Measurements from ENCODE around the gene TCF25. TPM values are rescaled to one million over a fixed set of nuclear protein-coding genes. Genes with fewer than 3 reads are reported as not detected.

The TCF25 gene
- total RNA-seq, 1 donor from 2014 or later, result 194 TPM

DNA sequence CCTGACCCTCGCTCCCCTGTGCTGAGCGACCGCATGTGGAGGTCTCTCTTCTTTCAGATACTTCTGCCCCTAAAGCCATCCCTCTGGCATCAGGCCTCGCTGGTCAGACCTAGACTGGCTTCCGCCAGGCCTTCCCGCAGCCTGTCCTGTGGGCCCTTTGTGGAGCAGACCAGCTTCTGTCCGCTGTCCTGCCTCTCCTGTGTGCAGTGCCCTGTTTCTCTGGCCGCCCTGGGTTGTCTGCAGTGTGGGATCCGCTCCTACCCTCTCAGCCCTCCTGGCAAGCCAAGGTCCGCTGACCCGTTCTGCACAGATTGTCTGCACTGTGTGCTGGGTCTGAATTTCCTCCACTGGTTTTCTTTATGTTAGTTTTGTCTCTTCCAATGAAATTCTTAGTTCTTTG, 23.8 kb downstream of the TCF25 start:
- intact Hi-C loops (cut with micrococcal nuclease), result no loop called here
- no peaks in the 10 kb centered on the region for H3K27me3 Mint-ChIP-seq
- H3K4me1 Mint-ChIP-seq, result no peaks in the 10 kb centered on the region
- DNase-seq, result no peak
- H3K36me3 Mint-ChIP-seq (ENCODE audit: low read depth), result peaks cover 43% of the 10 kb centered on the region
- no peak overlapping the region for H3K27ac Mint-ChIP-seq
- no peaks in the 10 kb centered on the region for H3K9me3 Mint-ChIP-seq
- no peak overlapping the region for H3K4me3 Mint-ChIP-seq

DNA sequence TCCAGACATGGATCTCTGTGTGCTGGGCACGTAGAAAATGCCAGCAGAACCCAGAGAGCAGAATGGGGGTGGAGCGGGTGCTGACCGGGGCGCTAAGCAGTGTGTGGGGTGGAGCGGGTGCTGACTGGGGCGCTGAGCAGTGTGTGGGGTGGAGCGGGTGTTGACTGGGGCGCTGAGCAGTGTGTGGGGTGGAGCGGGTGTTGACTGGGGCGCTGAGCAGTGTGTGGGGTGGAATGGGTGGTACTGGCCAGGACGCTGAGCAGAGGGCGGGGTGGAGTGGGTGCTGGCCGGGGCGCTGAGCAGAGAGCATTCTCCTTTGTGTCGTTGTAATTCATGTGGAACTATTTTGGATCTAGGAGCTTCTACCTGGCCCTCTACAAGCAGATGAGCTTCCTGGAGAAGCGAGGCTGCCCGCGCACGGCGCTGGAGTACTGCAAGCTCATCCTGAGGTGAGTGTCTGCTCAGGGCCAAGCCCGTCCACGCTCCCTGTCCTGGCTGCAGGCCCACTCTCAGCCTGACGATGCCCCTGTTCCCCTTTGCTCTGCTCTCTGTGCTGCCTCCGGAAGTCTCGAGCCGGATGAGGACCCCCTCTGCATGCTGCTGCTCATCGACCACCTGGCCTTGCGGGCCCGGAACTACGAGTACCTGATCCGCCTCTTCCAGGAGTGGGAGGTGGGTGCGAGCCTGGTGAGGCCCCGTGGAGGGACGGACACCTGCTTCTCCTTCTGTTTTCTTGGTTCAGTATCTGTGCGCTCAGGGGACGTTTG, 25.0 kb downstream of the TCF25 start:
- intact Hi-C loops (cut with micrococcal nuclease), result no loop called here
- no peaks in the 10 kb centered on the region for H3K27me3 Mint-ChIP-seq
- no peak overlapping the region for H3K27ac Mint-ChIP-seq
- no peak overlapping the region for H3K4me3 Mint-ChIP-seq
- no peak for DNase-seq
- no peaks in the 10 kb centered on the region for H3K9me3 Mint-ChIP-seq
- peaks cover 40% of the 10 kb centered on the region for H3K36me3 Mint-ChIP-seq (ENCODE audit: low read depth)
- no peaks in the 10 kb centered on the region for H3K4me1 Mint-ChIP-seq

DNA sequence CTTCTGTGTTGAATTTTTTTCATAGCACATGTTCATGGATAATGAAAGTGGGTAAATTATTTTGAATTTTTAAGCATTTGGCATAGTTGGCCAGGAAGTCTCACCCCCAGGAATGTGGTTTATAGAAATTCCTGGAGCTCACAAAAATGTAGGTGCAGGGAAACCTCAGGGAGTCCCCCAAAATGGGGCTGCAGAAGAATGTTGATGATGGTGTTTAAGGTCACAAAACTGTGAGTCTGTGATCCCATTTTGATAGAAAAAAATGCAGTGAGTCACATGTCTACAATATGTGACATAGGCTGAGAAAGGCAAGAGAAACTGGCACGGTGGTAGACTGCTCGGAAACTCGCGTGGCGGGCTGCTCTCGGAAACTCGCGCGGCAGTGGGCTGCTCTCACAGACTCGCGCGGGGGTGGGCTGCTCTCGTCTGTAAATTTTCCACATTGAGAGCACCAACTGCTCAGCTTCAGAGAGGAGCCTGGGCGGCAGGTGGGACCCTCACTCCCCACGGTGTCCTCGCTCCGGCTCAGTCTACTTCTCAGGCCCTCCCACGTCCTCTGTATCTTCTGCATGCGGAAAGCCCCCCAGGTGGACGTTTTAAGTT, 26.6 kb downstream of the TCF25 start:
- intact Hi-C loops (cut with micrococcal nuclease), result no loop called here
- no peak overlapping the region for H3K4me3 Mint-ChIP-seq
- no peaks in the 10 kb centered on the region for H3K4me1 Mint-ChIP-seq
- H3K27ac Mint-ChIP-seq, result no peak overlapping the region
- no peaks in the 10 kb centered on the region for H3K27me3 Mint-ChIP-seq
- H3K36me3 Mint-ChIP-seq (ENCODE audit: low read depth), result peaks cover 39% of the 10 kb centered on the region
- no peaks in the 10 kb centered on the region for H3K9me3 Mint-ChIP-seq
- DNase-seq, result no peak

DNA sequence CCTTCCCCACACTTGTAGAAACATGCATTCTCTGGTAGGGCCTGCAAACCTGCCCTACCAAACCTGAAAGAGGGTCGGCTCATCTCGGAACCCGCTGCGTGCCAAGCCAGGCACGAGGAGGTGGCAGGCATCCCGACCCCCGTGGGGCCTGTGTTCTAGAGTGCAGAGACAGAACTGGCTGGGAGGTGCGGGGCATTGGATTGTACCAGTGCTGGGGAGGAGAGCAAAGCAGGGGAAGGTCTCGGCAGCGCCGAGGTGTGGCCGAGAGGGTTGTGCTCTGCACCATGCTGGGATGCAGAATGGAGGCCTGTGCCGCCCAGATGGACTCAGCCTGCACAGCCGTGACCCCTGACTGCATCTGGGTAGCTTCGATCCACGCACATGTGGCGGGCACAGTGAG, 27.5 kb downstream of the TCF25 start:
- Mint-ChIP-seq H3K9me3 (no peaks in the 10 kb centered on the region), H3K36me3 (ENCODE audit: low read depth) (peaks cover 40% of the 10 kb centered on the region)

DNA sequence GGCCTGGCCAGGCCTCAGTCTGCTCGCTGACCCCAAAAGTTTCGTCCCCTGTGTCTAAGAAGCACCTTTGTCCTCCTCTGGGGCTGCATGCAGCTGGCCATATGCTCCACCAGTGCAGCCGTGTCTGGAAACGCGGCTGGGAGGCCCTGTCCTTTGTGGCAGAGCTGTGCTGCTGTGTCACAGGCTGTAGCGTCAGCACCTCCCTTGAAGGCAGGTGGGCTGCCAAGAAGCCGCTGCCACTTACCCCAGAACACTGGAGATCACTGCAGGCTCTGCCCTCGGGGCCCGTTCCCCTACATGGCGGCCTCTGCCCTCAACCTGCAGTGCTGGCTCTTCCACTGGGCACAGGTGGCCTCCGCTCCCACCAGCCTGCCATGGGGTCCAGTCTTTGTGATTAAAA, 29.6 kb downstream of the TCF25 start:
- H3K9me3 Mint-ChIP-seq, result no peaks in the 10 kb centered on the region
- H3K27me3 Mint-ChIP-seq, result no peaks in the 10 kb centered on the region
- H3K36me3 Mint-ChIP-seq (ENCODE audit: low read depth), result peaks cover 45% of the 10 kb centered on the region
- intact Hi-C loops (cut with micrococcal nuclease), result no loop called here
- no peaks in the 10 kb centered on the region for H3K4me1 Mint-ChIP-seq
- H3K27ac Mint-ChIP-seq, result no peak overlapping the region
- no peak for DNase-seq
- no peak overlapping the region for H3K4me3 Mint-ChIP-seq

More for the DNA sequence above, 27.5 kb downstream of the TCF25 start:
- Mint-ChIP-seq H3K27me3 (no peaks in the 10 kb centered on the region), H3K27ac (no peak overlapping the region), H3K4me1 (no peaks in the 10 kb centered on the region), H3K4me3 (no peak overlapping the region)
- DNase-seq, result no peak
- intact Hi-C loops (cut with micrococcal nuclease), result no loop called here

DNA sequence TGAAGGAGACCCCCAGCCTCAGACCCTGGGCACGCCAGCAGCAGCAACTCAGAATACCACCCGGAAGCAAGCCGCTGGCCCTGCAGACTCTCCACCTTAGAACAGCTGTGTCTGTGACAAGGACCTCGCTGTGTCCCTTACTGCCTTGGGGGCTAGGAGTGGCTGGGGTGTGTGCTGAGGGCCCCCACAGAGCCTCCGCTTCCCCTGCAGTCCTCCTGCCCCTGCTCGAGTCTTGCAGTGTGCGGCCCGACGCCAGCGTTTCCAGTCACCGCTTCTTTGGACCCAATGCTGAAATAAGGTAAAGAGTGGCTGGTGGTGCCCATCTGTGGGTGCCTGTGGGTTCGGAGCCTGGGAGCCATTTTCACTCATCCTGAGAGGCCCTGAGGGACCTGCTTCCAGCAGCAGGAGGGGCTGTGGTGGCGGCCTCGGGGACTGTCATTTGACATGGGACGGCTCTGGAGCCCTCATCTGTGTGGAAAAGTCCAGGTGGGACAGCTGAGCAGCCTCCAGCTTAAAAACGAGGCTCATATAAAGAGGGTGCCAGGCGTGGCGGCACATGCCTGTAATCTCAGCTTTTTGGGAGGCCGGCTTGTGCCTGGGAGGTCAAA, 30.6 kb downstream of the TCF25 start:
- Mint-ChIP-seq H3K4me3 (no peak overlapping the region), H3K4me1 (no peaks in the 10 kb centered on the region), H3K9me3 (no peaks in the 10 kb centered on the region), H3K27ac (no peak overlapping the region), H3K36me3 (ENCODE audit: low read depth) (peaks cover 42% of the 10 kb centered on the region), H3K27me3 (no peaks in the 10 kb centered on the region)
- DNase-seq, result no peak
- intact Hi-C loops (cut with micrococcal nuclease), result no loop called here

DNA sequence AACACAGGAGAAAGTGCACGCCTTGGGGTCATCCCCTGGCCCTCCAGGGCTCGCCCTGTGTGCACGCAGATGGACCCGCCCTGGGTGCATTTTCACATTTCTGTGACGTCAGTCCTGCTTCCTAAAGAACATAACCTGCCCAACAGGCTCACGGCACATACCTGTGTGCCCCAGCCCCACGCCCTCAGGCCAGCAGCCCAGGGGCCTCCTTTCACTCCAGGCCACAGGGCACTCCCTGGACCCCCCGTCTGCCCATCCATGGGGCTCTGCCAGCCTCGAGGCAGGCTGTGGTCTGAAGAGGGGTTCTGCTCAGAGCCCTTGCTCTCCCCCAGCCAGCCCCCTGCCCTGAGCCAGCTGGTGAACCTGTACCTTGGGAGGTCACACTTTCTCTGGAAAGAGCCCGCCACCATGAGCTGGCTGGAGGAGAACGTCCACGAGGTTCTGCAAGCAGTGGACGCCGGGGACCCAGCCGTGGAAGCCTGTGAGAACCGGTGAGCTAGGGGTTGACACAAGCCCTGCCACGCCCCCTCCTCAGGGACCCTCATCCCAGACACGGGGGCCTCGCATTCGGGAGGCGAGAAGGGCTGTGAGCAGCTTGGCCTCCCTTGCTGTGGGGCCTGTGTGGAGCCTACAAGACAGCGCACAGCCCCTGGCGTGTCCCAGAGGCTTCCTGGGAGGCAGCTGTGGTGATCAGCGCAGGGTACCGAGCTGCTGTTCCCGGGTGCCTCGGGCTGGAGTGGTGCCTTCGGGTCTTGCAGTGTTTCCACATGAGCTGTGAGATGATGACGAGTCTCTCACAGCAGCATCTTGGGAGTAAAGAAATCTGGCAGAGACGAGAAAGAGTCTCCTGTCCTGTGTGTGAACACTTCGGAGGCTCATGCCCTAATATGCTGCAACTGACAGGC, 31.5 kb downstream of the TCF25 start:
- H3K4me1 Mint-ChIP-seq, result no peaks in the 10 kb centered on the region
- no peaks in the 10 kb centered on the region for H3K9me3 Mint-ChIP-seq
- intact Hi-C loops (cut with micrococcal nuclease), result no loop called here
- DNase-seq, result no peak
- peaks cover 41% of the 10 kb centered on the region for H3K36me3 Mint-ChIP-seq (ENCODE audit: low read depth)
- no peak overlapping the region for H3K27ac Mint-ChIP-seq
- no peak overlapping the region for H3K4me3 Mint-ChIP-seq
- H3K27me3 Mint-ChIP-seq, result no peaks in the 10 kb centered on the region

DNA sequence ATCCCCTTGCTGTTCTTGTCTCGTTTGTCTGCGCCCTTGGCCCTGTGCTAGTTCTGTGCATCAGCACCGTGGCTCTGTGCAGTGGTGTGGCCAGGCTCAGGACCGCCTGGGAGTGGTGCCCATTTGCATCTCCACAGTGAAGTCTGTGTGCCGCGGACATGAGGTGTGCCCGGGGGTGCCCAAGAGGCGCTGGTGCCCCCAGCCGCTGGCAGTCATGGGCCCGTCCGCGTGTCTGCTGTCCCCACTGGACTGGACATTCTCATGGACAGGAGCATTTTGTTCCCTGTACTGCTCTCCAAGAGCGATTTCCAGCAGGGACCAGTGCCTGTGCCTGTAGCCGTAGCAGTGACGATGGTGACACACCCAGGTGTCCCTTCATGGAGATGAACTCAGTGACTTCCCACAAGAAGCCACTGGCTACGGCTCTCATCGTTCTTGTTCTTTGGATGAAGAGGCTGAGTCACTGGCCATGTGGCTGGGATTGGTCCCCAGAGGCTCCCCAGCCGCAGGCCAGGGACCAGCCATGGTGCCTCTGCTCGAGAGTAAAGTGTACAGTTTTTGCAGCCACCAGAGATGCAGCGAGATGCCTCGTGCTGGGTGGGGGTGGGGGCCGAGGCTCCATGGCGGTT, 32.2 kb downstream of the TCF25 start:
- no peaks in the 10 kb centered on the region for H3K4me1 Mint-ChIP-seq
- peaks cover 39% of the 10 kb centered on the region for H3K36me3 Mint-ChIP-seq (ENCODE audit: low read depth)
- H3K27ac Mint-ChIP-seq, result no peak overlapping the region
- intact Hi-C loops (cut with micrococcal nuclease), result no loop called here
- H3K9me3 Mint-ChIP-seq, result no peaks in the 10 kb centered on the region
- DNase-seq, result no peak
- H3K4me3 Mint-ChIP-seq, result no peak overlapping the region
- no peaks in the 10 kb centered on the region for H3K27me3 Mint-ChIP-seq

DNA sequence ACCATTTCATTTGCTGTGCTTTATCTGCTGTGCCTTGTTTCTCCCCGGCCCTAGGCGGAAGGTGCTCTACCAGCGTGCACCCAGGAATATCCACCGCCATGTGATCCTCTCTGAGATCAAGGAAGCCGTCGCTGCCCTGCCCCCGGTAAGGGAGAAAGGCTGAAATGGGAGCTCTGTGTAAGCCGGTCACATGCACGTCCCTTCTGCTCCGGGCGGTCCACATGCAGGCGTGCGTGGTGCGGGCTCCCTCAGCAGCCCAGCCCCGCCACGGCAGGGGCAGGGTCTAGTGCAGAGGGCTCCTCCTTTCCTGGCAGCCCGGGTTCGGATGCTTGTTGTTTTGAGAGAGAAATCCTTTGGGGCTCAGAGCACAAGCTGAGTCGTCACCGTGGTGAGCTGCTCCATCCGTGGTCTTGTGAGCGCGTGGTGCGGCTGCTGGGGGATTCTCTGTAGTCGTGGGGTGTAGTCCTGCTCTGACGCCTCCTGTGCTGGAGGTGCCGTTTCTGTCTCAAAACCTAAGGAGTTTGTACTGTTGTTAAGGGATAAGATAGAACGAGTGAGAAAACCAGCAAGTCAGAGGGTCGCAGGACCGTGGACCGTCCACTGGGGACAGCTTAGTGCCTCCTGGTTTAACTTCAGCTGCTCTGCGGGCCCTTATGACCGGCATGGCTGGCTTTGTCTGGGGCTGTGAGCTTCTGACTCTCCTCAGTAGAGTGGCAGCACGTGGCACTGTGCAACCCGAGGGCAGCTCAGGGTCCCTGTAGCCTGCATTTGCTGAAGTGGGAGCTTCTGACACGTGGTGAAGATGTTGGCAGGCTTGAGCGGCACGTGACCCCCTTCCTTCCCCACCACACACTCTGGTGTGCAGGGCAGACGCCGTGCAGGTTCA, 33.0 kb downstream of the TCF25 start:
- H3K9me3 Mint-ChIP-seq, result no peaks in the 10 kb centered on the region
- H3K36me3 Mint-ChIP-seq (ENCODE audit: low read depth), result peaks cover 39% of the 10 kb centered on the region
- intact Hi-C loops (cut with micrococcal nuclease), result no loop called here
- H3K4me3 Mint-ChIP-seq, result no peak overlapping the region
- no peak for DNase-seq
- no peaks in the 10 kb centered on the region for H3K4me1 Mint-ChIP-seq
- no peak overlapping the region for H3K27ac Mint-ChIP-seq
- no peaks in the 10 kb centered on the region for H3K27me3 Mint-ChIP-seq

DNA sequence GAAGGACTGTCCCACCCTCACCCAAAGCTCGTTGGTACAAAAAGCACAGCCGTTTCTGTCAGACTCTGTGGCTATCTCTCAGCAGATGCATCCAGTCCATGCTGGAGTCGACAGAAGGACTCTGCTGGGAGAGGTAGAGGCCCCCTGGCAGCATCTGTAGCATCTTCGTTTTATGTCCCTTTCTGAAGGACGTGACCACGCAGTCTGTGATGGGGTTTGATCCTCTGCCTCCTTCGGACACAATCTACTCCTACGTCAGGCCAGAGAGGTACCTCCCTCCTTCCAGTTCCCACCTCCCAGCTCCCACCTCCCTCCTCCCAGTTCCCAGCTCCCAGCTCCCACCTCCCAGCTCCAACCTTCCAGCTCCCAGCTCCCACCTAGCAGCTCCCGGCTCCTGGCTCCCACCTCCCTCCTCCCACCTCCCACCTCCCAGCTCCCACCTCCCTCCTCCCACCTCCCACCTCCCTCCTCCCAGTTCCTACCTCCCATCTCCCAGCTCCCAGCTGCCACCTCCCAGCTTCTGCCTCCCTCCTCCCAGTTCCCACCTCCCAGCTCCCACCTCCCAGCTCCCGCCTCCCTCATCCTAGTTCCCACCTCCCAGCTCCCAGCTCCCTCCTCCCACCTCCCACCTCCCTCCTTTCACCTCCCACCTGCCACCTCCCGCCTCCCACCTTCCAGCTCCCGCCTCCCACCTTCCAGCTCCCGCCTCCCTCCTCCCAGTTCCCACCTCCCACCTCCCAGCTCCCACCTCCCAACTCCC, 33.8 kb downstream of the TCF25 start:
- intact Hi-C loops (cut with micrococcal nuclease), result no loop called here
- Mint-ChIP-seq H3K36me3 (ENCODE audit: low read depth) (peaks cover 41% of the 10 kb centered on the region), H3K4me3 (no peak overlapping the region), H3K27me3 (no peaks in the 10 kb centered on the region), H3K4me1 (no peaks in the 10 kb centered on the region), H3K9me3 (no peaks in the 10 kb centered on the region), H3K27ac (no peak overlapping the region)
- no peak for DNase-seq

DNA sequence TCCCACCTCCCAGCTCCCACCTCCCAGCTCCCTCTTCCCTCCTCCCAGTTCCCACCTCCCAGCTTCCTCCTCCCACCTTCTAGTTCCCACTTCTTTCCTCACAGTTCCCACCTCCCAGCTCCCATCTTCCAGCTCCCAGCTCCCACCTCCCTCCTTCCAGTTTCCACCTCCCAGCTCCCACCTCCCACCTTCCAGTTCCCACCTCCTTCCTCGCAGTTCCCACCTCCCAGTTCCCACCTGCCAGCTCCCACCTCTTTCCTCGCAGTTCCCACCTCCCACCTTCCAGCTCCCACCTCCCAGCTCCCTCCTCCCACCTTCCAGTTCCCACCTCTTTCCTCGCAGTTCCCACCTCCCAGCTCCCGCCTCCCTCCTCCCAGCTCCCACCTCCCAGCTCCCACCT, 34.8 kb downstream of the TCF25 start:
- DNase-seq, result no peak
- Mint-ChIP-seq H3K4me1 (no peaks in the 10 kb centered on the region), H3K36me3 (ENCODE audit: low read depth) (peaks cover 44% of the 10 kb centered on the region), H3K9me3 (no peaks in the 10 kb centered on the region), H3K4me3 (no peak overlapping the region), H3K27ac (no peak overlapping the region), H3K27me3 (no peaks in the 10 kb centered on the region)
- intact Hi-C loops (cut with micrococcal nuclease), result no loop called here

All from activated CD4-positive, alpha-beta T cell treated with anti-CD3 and anti-CD28 coated beads, Interleukin-2, amount 10 ng/mL, durations not matched to agents 24 days and 14 days (primary cell).